Measurements from ENCODE around the gene CLEC20A.

DNA sequence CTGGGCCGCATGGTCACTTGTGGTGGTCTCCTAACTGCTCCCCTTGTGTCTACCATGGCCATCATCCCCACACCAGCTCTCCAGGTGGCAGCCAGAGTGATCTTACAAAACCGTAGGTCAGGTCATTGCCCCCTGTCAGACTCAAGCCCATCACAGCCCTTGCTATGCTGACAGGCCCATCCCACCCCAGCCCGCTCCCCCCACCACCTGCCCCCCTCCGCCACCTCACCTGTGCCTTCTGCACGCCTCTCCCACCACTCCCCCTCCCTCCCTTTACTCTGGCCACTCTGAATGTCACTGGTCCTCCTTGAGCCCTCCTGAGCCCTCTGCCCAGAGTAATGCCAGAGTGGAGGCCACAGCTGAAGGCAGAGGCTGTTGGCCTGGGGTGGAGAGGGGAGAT, 44.6 kb upstream of the CLEC20A start:
- TF ChIP-seq POLR2A (IDR thresholded peaks at IDR 0.05), result no peak
- TF ChIP-seq, protein P1, sequence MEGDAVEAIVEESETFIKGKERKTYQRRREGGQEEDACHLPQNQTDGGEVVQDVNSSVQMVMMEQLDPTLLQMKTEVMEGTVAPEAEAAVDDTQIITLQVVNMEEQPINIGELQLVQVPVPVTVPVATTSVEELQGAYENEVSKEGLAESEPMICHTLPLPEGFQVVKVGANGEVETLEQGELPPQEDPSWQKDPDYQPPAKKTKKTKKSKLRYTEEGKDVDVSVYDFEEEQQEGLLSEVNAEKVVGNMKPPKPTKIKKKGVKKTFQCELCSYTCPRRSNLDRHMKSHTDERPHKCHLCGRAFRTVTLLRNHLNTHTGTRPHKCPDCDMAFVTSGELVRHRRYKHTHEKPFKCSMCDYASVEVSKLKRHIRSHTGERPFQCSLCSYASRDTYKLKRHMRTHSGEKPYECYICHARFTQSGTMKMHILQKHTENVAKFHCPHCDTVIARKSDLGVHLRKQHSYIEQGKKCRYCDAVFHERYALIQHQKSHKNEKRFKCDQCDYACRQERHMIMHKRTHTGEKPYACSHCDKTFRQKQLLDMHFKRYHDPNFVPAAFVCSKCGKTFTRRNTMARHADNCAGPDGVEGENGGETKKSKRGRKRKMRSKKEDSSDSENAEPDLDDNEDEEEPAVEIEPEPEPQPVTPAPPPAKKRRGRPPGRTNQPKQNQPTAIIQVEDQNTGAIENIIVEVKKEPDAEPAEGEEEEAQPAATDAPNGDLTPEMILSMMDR (IDR thresholded peaks at IDR 0.05), result no peak

All from prostate gland (tissue), 2 donors.